ENCODE results near the gene RRP7A.

RRP7A gene

DNA sequence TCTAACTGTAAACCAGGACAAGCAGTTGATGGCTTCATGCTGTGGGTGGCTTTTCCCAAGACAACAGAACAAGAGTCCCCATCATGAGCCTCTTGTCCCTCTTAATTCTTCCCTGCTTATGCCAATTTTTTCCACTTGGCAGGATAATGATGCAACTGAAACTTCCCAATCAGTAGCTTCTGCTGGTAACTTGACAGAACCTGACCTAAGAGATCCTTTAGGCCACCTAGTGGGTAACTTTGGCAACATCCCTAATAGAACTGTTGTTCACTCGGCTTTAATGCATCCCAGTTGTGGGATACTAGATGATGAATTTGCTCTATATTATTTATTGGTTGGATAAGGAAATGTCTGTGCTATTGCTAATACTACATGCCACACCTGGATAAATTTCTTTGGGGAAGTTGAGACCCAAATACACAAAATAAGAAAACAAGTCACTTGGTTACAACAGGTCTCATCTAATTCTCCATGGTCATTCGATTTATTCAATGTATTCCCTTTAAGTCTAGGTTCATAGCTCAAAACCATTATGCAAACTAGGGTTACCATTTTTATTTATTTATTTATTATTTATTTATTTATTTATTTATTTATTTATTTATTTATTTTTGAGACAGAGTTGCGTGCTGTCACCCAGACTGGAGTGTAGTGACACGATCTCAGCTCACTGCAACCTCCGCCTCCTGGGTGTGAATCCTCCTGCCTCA lies 46.0 kb downstream of the RRP7A start:
- H3K36me3 ChIP-seq (ENCODE audit: insufficient read depth, low read length), result no peaks in the 10 kb centered on the region
- no peaks in the 10 kb centered on the region for H3K9me3 ChIP-seq (ENCODE audit: low read length)
- TF ChIP-seq, protein P1, sequence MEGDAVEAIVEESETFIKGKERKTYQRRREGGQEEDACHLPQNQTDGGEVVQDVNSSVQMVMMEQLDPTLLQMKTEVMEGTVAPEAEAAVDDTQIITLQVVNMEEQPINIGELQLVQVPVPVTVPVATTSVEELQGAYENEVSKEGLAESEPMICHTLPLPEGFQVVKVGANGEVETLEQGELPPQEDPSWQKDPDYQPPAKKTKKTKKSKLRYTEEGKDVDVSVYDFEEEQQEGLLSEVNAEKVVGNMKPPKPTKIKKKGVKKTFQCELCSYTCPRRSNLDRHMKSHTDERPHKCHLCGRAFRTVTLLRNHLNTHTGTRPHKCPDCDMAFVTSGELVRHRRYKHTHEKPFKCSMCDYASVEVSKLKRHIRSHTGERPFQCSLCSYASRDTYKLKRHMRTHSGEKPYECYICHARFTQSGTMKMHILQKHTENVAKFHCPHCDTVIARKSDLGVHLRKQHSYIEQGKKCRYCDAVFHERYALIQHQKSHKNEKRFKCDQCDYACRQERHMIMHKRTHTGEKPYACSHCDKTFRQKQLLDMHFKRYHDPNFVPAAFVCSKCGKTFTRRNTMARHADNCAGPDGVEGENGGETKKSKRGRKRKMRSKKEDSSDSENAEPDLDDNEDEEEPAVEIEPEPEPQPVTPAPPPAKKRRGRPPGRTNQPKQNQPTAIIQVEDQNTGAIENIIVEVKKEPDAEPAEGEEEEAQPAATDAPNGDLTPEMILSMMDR (IDR thresholded peaks at IDR 0.05; ENCODE audit: low read length), result peak; percentile 74
- no peak for TF ChIP-seq EZH2 (IDR thresholded peaks at IDR 0.05; ENCODE audit: borderline replicate concordance, low read length)
- no peaks in the 10 kb centered on the region for H3K9me2 ChIP-seq (ENCODE audit: low read depth, low read length)
- no peaks in the 10 kb centered on the region for H3K4me1 ChIP-seq (ENCODE audit: insufficient read depth, low read length, severe bottlenecking)
- no peak overlapping the region for H2AFZ ChIP-seq (ENCODE audit: low read length)
- no peak overlapping the region for H3K27ac ChIP-seq (ENCODE audit: low read depth, low read length, poor library complexity, severe bottlenecking)
- H3F3A ChIP-seq (ENCODE audit: insufficient read depth, low read length), result no peaks in the 10 kb centered on the region
- no peak overlapping the region for H3K9ac ChIP-seq (ENCODE audit: low read length)
- H4K20me1 ChIP-seq (ENCODE audit: insufficient read depth, low read length), result no peaks in the 10 kb centered on the region
- no peak overlapping the region for H3K4me3 ChIP-seq (ENCODE audit: low read depth, low read length, poor library complexity, severe bottlenecking)
- H3K4me2 ChIP-seq (ENCODE audit: low read length), result no peak overlapping the region
- H3K79me2 ChIP-seq (ENCODE audit: insufficient read depth, low read length), result no peaks in the 10 kb centered on the region
- H3K27me3 ChIP-seq (ENCODE audit: insufficient read depth, low read length), result peaks cover 6% of the 10 kb centered on the region; the same call in 1 of the 2 replicates

DNA sequence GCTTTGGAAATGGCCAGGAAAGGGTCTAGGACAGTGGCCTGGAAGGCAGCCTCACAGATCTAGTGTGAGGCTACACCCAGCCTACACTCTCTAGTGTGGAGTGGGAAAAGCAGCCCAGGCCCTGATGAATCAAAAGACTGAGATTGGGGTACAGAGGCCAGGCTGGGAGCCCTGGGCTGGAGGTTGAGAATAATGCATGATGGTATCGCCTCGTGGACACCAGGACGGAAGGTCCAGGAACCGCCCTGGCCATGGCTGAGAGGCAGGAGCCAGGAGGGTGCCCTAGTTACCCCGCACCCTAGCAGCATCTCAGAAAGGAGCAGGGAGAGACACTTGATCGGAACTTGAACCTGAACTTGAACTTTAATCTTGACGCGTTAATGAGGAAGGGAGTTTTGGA lies 46.9 kb downstream of the RRP7A start:
- Histone ChIP-seq H4K20me1 (ENCODE audit: insufficient read depth, low read length) (no peaks in the 10 kb centered on the region), H3K4me1 (ENCODE audit: insufficient read depth, low read length, severe bottlenecking) (no peaks in the 10 kb centered on the region), H3K4me3 (ENCODE audit: low read depth, low read length, poor library complexity, severe bottlenecking) (no peak overlapping the region), H3K4me2 (ENCODE audit: low read length) (no peak overlapping the region), H2AFZ (ENCODE audit: low read length) (no peak overlapping the region), H3K36me3 (ENCODE audit: insufficient read depth, low read length) (no peaks in the 10 kb centered on the region), H3K9me2 (ENCODE audit: low read depth, low read length) (no peaks in the 10 kb centered on the region), H3K79me2 (ENCODE audit: insufficient read depth, low read length) (no peaks in the 10 kb centered on the region), H3K9ac (ENCODE audit: low read length) (no peak overlapping the region), H3K9me3 (ENCODE audit: low read length) (no peaks in the 10 kb centered on the region), H3K27me3 (ENCODE audit: insufficient read depth, low read length) (peaks cover 6% of the 10 kb centered on the region; the same call in 1 of the 2 replicates), H3F3A (ENCODE audit: insufficient read depth, low read length) (no peaks in the 10 kb centered on the region), H3K27ac (ENCODE audit: low read depth, low read length, poor library complexity, severe bottlenecking) (no peak overlapping the region)
- TF ChIP-seq, protein P1 (IDR thresholded peaks at IDR 0.05; ENCODE audit: low read length), result no peak
- TF ChIP-seq EZH2 (IDR thresholded peaks at IDR 0.05; ENCODE audit: borderline replicate concordance, low read length), result no peak

DNA sequence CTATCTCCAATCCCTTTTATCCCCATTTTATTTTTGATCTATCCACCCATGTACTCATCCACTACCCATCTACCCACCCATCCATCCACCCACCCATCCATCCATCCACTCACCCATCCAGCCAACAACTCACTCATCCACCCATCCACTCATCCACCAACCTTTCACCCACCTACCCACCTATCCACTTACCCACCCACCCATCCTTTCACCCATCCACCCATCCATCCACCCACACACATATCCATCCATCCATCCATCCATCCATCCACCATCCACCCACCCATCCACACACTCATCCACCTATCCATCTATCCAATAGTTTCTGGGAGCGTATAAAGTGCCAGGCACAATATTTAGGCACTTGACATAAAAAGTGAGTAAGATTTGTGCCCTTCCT lies 48.2 kb downstream of the RRP7A start:
- H4K20me1 ChIP-seq (ENCODE audit: insufficient read depth, low read length), result no peaks in the 10 kb centered on the region
- TF ChIP-seq, protein P1 (IDR thresholded peaks at IDR 0.05; ENCODE audit: low read length), result no peak
- TF ChIP-seq EZH2 (IDR thresholded peaks at IDR 0.05; ENCODE audit: borderline replicate concordance, low read length), result no peak
- no peaks in the 10 kb centered on the region for H3K79me2 ChIP-seq (ENCODE audit: insufficient read depth, low read length)
- no peak overlapping the region for H3K9ac ChIP-seq (ENCODE audit: low read length)
- no peak overlapping the region for H3K4me3 ChIP-seq (ENCODE audit: low read depth, low read length, poor library complexity, severe bottlenecking)
- no peaks in the 10 kb centered on the region for H3F3A ChIP-seq (ENCODE audit: insufficient read depth, low read length)
- H2AFZ ChIP-seq (ENCODE audit: low read length), result no peak overlapping the region
- H3K27ac ChIP-seq (ENCODE audit: low read depth, low read length, poor library complexity, severe bottlenecking), result no peak overlapping the region
- H3K4me2 ChIP-seq (ENCODE audit: low read length), result no peak overlapping the region
- H3K9me3 ChIP-seq (ENCODE audit: low read length), result no peaks in the 10 kb centered on the region
- peaks cover 6% of the 10 kb centered on the region; the same call in 1 of the 2 replicates for H3K27me3 ChIP-seq (ENCODE audit: insufficient read depth, low read length)
- no peaks in the 10 kb centered on the region for H3K9me2 ChIP-seq (ENCODE audit: low read depth, low read length)
- no peaks in the 10 kb centered on the region for H3K4me1 ChIP-seq (ENCODE audit: insufficient read depth, low read length, severe bottlenecking)
- no peaks in the 10 kb centered on the region for H3K36me3 ChIP-seq (ENCODE audit: insufficient read depth, low read length)

Data from OCI-LY1 (cell line).